Stimulated activated CD8-positive, alpha-beta memory T cell treated with anti-CD3 and anti-CD28 coated beads, Interleukin-15, amount 100 ng/mL, for 48 hours (primary cell): Measurements from ENCODE around the gene CNIH3.

ENCODE experiments used
- DNase-seq, 2 donors: peaks; one replicate each; pipeline ENCODE4 v3.0.0-alpha.2; 2020; ENCODE audit warnings: low read depth in 2 of 2

The CNIH3 gene

DNA sequence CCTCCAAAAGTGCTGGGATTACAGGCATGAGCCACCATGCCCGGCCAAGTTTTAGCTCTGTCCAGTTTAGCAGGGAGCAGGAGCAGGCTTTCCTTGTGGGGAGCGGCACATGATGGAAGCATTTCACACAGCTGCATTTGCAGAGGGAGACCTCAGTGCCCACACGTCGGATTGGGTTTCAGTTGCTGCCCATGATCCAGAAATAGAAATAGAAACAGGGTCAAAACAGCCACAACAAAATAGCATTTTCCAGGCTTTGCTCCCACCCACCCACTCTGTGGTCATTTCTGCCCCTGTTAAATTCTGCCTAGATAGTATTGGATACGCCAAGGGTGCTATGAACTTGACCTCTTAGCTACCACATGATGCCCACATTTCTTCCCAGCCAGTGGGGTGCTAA is 128.4 kb downstream of the CNIH3 start:
- DNase-seq = no peak

DNA sequence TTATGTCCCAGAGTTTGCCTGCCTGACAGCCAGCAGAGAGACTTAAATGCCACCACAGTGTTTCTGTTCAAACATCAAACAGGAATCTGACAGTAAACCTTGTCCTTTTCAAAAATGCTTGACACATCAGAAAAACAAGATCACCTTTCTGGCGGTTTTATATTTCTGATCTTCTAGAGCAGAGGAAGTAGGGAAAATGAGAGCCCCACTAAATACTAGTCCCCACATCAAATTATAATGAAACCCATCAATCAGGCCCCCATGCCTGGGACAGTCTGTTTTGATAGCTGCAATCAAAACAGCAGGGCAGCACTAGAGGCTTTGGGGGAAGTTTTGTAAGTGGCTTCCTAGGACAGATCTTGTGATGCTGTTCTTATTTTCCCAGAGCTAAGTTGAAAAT is 129.3 kb downstream of the CNIH3 start:
- DNase-seq = no peak

DNA sequence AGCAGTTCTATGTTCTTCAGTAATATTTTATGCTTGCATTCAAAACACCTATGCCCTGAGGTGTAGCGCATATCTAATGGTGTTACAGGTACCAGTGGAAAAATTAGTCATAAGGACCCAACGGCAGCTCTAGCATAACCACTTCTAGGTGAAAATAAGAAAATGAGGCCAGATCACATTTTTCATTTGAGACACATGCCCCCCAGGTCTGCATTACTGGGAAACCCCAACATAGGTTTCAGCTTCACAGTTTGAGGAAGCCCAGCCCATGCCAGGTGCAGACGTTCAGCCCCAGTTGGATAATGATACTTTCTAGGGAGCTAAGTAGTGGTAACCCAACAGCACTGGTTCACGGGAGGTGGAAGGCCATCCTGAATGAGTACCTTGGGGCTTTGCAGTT is 129.8 kb downstream of the CNIH3 start:
- no peak for DNase-seq

DNA sequence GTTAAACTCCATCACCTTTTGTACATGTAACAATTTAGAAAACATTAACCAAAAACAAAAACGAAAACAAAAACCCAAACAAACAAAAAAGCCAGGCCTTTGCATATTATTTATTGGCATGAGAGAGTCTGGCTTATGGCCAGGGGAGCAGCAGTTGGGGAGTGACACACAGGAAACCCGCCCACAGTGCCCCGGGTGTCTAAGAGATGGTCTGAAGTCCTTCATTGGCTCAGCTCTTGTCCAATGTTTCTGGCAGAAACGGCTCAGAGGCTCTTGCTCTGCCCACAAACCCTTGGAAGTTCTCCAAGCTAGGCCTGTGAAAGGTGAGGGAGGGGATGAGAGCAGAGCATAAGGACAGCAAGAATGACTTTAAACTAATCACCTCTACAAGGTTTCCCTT is 131.5 kb downstream of the CNIH3 start:
- DNase-seq = peak in 1 of 2 donors; percentile 19

DNA sequence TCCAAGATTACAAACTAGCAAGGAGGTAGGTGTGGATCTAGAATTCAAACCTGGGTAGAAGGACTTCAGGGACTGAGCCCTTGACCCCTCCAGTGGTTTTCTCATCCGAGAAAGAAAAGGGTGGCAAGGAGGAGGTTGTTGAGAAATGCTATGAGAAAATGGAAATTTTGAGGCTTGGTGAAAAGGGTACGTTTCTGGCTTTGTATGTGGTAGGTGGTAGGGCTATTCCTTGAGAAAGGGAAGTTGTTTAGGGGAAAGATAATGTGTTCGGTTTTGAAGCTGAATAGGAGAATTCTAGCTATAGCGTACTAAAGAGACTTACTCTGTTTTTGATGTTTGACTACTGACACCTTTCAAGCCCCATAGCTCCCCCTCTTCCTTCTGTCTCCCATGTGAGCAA is 133.8 kb downstream of the CNIH3 start:
- DNase-seq = no peak

DNA sequence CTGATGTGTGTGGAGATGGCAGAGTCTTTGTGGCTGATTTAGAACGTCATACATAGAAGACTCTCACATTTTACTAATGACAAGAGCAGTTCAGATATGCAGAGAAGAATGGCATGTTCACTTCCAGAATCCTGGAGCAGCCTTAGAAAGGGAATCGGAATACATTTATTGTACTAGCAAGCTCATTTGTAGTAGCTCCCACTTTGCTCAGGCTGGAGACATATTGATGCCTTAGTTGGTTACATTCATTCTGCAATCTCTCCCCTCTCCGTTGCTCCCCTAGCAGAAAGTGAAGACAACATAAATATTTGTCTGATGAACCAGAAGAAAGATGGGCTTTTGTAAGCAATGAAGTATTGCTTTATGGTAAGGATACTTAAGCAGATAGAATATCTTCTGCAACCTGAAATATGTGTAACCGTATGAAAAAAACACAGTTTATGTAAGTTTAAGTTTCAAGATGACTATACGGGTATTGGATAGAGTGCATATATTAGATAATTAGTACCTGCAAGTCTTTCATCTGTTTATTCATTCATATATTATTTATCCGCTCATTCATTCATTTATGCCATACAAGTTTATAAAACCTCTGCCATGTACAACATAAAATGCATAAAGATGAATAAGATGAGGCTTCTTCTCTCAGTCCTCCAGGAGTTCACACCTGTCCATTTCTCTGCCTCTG is 135.7 kb downstream of the CNIH3 start:
- no peak for DNase-seq

DNA sequence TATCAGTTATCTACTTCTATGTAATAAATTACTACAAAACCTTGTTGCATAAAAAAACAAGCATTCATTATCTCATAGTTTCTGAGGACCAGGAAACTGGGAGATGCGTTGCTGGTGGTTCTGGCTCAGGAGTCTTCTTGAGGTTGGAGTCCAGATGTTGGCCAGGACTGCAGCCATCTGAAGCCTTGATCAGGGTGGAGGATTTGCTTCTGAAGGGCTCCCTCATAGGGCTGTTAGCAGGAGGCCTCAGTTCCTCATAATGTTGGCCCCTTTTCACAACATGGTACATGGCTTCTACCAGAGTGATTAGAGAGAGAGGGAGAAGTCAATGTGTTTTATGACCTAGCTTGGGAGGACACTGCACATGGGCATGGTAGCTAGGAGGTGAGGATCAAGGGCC is 137.4 kb downstream of the CNIH3 start:
- DNase-seq = no peak

DNA sequence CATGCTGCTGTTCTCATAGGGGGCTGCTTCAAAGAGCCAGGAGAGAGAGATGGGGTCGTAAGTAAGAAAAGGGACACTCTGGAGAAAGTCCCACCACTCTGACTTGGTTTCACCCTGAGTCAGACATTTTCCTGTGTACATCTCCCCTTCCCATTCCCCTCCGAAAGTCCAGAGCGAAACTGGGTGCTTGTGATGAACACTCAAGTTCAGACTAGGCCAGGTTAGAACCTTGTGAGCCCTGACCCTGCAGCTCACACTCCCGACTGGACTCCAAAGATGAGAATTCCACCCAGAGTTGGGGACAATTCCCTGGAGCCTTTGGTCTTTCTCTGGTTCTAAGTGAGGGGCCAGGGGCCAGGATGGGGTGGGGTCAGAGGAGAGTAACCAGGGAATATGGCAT is 139.5 kb downstream of the CNIH3 start:
- DNase-seq = no peak

DNA sequence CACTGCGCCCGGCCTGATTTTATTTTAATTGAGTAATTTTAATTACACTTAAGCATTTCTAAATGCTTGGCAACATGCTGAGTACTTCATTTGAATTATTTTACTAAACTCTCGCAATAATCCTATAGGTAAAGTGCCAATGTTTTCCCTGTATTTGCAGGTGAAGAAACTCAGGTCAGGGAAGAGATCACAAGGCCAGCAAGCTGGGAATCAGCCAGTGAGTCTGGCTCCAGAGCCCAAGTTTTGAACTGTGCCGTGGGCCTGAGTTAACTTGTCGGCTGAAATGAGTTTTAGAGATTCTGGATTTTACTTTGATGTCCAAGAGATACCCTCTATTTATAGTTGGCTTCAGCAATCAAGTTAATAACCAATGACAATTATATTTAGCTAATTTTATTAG is 141.4 kb downstream of the CNIH3 start:
- no peak for DNase-seq

DNA sequence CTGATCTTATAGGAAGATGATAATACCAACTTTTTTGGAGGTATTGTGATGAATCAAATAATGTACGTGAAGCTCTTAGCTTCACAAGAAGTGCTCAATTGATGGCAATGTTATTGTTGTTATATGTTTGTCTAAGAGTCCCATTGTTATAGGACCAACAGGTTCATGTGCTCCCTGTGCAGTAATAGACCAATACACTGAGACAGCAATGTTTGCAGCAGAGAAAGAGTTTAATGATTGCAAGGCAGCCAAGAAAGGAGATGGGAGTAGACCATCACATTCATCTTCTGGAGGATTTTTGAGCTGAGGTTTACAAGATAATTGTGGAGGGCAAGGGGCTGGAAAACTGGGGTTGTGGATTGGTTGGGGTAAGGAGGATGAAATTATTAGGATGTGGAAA is 143.0 kb downstream of the CNIH3 start:
- DNase-seq = no peak

DNA sequence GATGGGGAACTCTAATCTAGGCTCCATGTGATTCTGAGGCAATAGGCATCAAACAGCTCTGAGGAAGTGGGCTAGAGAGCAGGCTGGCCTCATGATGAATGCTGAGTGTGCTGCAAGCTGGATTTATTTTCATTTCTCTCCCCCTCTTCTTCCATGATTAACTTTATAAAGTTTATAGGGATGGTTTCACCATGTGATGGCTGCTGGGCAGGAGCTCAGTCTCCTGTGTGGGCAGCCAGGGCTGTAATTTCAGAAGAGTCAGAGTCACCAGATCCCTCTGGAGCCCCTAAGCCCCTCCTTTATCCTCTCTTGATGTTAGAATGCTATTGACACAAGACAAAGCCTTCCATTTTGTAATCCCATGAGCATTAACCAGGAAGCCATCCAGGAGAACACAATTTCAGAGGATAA is 143.6 kb downstream of the CNIH3 start:
- no peak for DNase-seq

DNA sequence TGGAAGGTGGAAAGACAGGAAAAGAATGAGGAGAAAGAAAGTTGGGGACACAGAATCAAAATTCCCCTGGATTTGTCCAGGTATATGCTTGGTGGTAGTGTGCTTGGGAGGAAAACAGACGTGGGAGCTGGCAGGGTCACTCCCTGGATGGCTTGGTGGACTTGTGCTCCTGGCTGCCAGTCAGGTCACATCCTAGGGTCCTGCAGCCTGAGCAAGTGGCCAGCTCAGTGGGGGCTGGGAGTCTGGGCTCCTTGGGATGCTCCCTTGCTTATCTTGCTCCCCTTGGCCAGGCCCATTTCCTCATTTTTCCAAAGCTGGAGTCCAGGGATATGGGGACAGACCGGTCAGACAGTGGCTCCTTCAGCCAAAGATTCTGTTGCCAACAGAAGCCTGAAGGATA is 144.0 kb downstream of the CNIH3 start:
- DNase-seq = no peak

DNA sequence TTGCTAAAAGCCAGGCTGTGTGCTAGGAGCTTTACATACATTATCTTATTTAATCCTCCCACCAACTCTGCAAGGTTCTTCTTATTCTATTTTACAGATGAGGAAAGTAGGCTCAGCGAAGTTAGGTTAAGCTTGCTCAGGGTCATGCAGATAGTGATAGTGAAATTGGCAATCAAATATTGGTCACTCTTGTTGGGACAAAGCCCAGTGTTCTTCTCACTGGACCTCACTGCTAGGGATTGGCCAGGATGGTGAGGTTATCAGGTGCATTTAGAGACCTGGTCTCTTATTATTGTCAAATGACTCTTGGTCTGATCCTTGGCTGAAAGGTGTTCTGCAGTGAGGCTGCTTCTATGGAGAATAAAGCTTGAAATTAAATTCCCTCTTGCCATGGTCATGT is 145.1 kb downstream of the CNIH3 start:
- no peak for DNase-seq

DNA sequence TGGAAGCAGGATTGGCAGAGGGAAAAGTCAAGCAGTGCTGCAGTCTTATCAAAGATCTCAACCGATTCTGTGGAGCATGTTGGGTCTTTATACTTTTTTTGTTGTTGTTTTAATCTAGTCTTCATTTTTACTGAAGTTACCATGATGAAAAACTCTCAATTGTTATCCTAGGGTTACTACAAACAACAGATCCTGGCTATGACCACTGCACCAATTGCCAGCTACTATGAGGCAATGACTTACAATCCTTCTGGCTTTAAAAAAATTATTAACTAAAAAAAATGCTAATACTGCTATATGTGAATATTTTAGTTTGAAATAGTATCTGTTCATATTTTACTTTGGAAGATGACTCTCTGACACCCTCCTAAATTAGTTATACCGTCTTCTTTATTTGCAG is 145.9 kb downstream of the CNIH3 start:
- no peak for DNase-seq

DNA sequence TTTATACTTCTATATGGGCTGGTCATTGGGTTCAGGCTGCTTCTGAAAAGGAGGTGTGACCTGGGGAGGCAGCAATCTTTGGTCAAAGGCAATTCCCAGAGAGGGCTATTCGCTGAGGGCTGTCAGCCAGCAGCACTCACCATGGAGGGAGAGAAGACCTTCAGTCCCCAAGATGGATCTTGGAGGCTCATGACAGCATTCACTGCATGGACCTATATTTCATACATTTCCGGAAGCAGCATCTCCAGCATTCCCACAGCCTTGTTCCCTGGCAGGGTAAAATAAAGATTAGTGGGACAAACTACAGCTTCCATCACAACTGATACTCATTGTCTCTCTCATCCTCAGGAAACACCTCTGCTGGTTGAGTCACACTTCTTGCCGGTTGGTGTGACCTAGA is 146.6 kb downstream of the CNIH3 start:
- no peak for DNase-seq

DNA sequence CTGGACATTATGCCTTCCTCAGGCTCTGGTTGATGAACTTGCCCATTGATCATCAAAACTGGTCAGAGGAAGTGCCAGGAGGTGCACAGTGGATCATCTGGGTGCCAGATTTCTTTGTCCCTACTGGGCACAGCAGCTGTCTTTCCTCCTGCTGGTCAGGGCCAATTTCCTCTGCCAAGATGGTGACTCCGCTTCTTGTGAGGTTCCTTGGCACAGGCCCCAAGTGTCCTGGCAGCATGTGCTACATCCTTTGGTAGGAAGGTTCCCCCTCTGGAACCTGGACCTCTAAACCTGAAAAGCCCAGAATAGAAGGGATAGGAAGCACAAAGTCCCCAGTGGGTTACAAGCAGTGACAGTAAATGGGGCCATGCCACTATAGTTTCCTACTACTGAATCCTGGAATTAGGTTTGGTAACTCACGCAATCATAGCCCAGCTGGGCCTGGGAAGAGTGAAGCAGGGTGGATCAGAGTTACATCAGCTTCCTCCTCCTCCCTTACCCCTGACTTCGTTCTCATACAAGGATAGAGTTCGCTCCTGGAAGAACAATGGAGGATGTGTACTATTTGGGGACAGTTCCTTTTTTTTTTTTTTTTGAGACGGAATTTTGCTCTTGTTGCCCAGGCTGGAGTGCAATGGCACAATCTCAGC is 147.1 kb downstream of the CNIH3 start:
- no peak for DNase-seq

DNA sequence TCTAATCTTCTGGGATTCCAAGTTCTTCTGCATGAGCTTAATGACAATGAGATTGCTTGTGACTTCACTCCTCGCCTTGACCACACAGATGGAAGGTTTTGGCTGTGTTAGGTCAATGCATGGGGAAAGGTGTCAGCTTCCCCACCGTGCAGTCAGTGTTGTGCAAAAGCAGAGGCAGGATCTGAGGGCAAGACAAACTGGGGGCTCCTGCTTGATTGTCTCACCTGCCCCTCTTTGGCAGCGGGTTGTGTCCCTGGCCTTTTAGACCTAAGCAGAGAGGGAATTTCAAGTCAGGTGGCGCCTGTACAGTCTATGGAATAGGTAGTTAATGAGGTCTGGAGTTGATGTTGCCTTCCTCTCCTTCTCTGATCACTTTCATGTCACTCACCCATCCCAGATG is 150.1 kb downstream of the CNIH3 start:
- DNase-seq = no peak

DNA sequence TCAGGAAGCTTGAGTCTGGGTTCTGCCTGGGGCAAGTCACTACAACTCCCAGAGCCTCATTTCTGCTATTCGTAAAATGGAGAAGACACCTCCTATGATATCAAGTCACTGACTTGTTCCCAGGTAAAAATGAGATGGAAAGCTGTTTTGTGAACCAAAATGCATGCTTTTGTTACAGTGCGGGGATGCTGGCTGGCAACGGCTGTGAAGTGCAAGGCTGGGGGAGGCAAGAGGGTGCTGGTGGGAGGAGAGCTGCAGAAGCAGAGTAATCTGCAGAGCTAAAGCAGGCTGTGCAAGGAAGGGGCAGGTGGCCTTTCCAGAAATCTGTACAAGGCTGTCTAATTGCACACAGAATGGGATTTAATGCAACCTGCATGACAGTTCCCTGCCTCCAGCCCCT is 150.9 kb downstream of the CNIH3 start:
- no peak for DNase-seq

DNA sequence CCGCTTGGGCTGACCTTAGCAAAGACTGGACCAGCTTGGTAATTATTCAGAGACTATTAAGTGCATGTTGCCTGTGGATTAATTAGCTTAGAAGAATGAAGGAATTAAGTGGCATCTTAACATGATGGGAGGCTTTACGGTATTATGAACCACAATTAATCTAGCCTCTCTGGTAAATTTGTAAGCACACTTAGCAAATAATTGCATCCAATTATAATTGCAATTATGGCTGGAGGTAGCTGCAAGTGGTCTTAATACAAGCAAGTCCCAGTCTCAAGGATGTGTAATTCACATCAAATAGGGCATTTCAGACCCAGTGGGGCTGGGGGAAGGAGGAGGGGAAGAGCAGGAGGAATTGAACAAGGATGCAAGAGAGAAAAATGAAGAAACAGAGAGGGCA is 151.6 kb downstream of the CNIH3 start:
- no peak for DNase-seq

DNA sequence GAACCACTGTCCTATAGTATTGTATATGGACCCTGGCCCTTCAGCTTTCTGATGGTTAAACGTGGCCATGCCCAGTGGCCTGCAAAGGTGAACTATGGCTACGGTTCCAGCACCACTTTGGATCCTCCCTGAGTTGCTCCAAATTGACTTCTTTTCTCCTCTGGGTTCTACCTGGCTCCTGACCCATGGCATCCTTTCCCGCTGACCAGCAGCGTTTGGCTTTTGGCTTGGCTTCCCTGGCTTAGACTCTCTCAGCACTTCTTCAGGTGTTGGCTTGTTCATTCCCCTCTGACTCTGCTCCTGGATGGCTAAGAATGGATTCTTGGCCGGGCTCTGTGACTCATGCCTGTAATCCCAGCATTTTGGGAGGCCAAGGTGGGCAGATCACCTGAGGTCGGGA is 152.9 kb downstream of the CNIH3 start:
- no peak for DNase-seq

DNA sequence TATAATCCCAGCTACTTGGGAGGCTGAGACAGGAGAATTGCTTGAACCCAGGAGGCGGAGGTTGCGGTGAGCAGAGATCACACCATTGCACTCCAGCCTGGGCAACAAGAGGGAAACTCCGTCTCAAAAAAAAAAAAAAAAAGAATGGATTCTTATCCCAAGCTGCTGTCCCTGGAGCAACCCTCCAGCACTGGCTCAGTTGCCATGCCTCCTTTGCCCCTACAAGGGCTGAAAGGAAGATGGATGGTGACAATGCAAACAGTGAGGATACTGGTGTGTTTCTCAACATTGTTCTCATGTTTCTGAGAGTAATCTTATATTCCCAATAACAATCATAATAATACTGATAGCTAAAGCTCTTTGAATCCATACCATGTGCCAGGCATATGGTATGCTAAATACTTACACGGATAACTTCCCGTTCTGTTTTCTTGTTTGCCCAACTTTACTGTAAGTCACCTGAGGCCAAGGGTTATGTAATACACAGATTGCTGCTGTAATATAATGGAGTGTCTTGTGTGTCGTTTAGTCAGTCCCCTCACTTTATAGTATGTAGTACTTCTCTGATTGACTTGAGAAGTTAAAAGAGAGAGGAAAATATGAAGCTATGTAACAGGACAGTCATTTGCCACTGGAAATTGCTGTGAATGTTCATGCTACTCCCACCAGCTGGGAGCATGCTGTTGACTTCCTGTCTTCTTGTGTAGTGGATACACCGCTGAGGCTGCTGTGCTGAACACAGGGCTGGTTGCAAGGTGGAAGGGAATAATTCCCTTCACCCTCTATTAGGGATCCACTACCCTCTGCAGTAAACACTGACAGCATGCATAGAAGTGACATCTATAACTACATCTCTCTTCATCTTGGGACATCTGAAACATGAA is 153.6 kb downstream of the CNIH3 start:
- DNase-seq = no peak

DNA sequence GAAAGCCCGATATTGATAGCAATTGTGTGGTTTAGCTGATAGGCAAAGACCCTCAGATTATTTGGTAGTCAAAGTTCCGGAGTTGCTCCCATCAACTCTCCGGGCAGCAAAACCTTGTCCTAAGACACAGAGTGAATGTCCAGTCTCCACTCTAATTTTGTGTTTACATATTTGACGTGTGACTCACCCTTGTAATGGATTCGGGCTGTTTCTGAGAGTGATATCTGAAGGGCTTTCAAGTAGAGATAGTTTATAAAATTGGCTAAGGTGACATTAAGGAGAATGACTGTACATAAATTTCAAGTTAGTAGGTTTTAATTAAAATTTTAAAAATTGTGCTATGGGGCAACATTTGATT is 154.2 kb downstream of the CNIH3 start:
- DNase-seq = no peak

DNA sequence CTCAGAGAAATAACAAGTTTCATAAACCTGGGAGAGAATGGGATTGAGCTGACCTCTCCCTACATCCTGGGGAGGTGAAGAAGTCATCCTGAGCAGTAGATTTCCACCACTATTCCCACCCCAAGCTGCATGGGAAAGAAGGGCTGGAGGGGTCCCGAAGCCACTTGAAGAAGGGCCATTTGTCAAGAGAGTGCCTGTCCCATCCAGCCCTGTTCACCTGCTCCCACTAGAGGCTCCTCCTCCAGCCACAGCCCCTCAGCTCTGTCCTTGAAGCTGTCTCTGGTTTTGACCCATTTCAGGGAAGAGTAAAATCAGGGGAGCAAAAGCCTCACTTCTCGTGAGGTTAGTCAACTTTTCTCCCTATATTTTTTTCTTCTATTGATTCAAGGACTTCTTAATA is 157.5 kb downstream of the CNIH3 start:
- no peak for DNase-seq
